Body of pancreas (tissue), 4 donors: ENCODE data around the gene NUDT13.

ENCODE experiments used
- CTCF ChIP-seq, 7 experiments: fragments of 450-650 bp in 4 of 7; fragments of 200-600 bp in 3 of 7; sonication (generic) in 3 of 7; IDR thresholded peaks; one replicate each; pipeline ENCODE4 v1.5.1; 2016 to 2019; ENCODE audit warnings: antibody characterized with exemption in 7 of 7
- POLR2A ChIP-seq, 3 donors: fragments of 450-650 bp; IDR thresholded peaks; one replicate each; pipeline ENCODE4 v1.6.1; 2016; ENCODE audit warnings: antibody characterized with exemption in 3 of 3, mild to moderate bottlenecking in 2 of 3

- TF ChIP-seq CTCF (IDR thresholded peaks at IDR 0.05): no peak
- no peak for TF ChIP-seq POLR2A (IDR thresholded peaks at IDR 0.05)
These were observed 4.0 kb upstream of the NUDT13 start for GRCh38 chr10:73106301-73106700.
